A549 (cell line): Measurements from ENCODE around the gene KRTAP12-4. TPM values are rescaled to one million over a fixed set of nuclear protein-coding genes. Genes with fewer than 3 reads are reported as not detected.

Experiments
- ATAC-seq, 2 experiments: fragments of 200-7000 bp in 1 of 2; fragments of >200 bp in 1 of 2; cut with Nextera tagmentation in 1 of 2; cut with Tn5 transposase in 1 of 2; 3 replicates each; pipeline versions ENCODE4 v1.8.0 to v1.9.1; 2018 to 2020; ENCODE audit warnings: mild to moderate bottlenecking in 1 of 2, moderate library complexity in 1 of 2
- CTCF ChIA-PET: fragments of 300-600 bp; sonication (Branson Sonifier 250); formaldehyde crosslinking; extraction: SDS; loops from one replicate; lab custom pipeline; 2021; ENCODE audit warnings: antibody characterized with exemption, inconsistent platforms; lab: Yijun Ruan, JAX
- POLR2A ChIA-PET: fragments of 350-600 bp; formaldehyde crosslinking; extraction: SDS; loops from one replicate; lab custom pipeline; 2021; ENCODE audit warnings: antibody characterized with exemption, inconsistent platforms; lab: Yijun Ruan, JAX
- DNase-seq, 2 experiments: peaks; one replicate each; pipeline versions ENCODE4 v3.0.0 to v3.0.0-alpha.2; 2011 to 2016; ENCODE audit warnings: low read depth in 1 of 2, low spot score in 1 of 2
- FAIRE-seq: peaks from 2 replicates; lab custom pipeline; 2011; peaks lifted over from hg19 to GRCh38; lab: Jason Lieb, UNC
- H3K27ac ChIP-seq, 2 experiments: fragments of >200 bp; sonication (Bioruptor Twin); formaldehyde crosslinking; 3 replicates each; pipeline ENCODE4 v1.5.1; 2016 to 2017
- H3K4me1 ChIP-seq: fragments of >200 bp; sonication (Bioruptor Twin); formaldehyde crosslinking; 3 replicates; pipeline ENCODE4 v1.6.1; 2016
- H3K4me2 ChIP-seq: fragments of >200 bp; sonication (Bioruptor Twin); formaldehyde crosslinking; 3 replicates; pipeline ENCODE4 v1.6.1; 2016
- H3K4me3 ChIP-seq: fragments of >200 bp; sonication (Bioruptor Twin); formaldehyde crosslinking; 3 replicates; pipeline ENCODE4 v1.5.1; 2016
- H3K9me3 ChIP-seq: fragments of >200 bp; sonication (Bioruptor Twin); formaldehyde crosslinking; 3 replicates; pipeline ENCODE4 v1.6.1; 2016
- CBX2 ChIP-seq: fragments of 200-600 bp; sonication (generic); IDR thresholded peaks from 2 replicates; pipeline ENCODE4 v1.6.1; 2016; ENCODE audit warnings: low read depth, mild to moderate bottlenecking, borderline replicate concordance
- CEBPB ChIP-seq, 2 experiments: fragments of >200 bp in 1 of 2; sonication (Bioruptor Twin) in 1 of 2; formaldehyde crosslinking in 1 of 2; IDR thresholded peaks; 2 replicates each; pipeline ENCODE4 v1.6.1; 2012 to 2016
- CHD2 ChIP-seq: fragments of 150-350 bp; IDR thresholded peaks from 2 replicates; pipeline ENCODE4 v1.6.1; 2014; ENCODE audit warnings: low read length; ENCODE audit not compliant: partially characterized antibody
- FOSB ChIP-seq: fragments of 250-450 bp; sonication (Bioruptor Pico); IDR thresholded peaks from 2 replicates; pipeline ENCODE4 v1.5.0; 2020; ENCODE audit warnings: mild to moderate bottlenecking, moderate library complexity
- HDAC2 ChIP-seq: fragments of 200-600 bp; sonication (generic); IDR thresholded peaks from 2 replicates; pipeline ENCODE4 v1.6.1; 2016
- HEYL ChIP-seq: fragments of 250-450 bp; sonication (Bioruptor Pico); IDR thresholded peaks from 2 replicates; pipeline ENCODE4 v1.8.0; 2021; ENCODE audit warnings: mild to moderate bottlenecking, moderate library complexity
- KDM5A ChIP-seq: fragments of 200-600 bp; sonication (generic); IDR thresholded peaks from 2 replicates; pipeline ENCODE4 v1.6.1; 2016; ENCODE audit warnings: antibody characterized with exemption, mild to moderate bottlenecking
- MAFK ChIP-seq: fragments of 450-650 bp; IDR thresholded peaks from 2 replicates; pipeline ENCODE4 v1.6.1; 2014; ENCODE audit not compliant: partially characterized antibody
- MAZ ChIP-seq: fragments of 150-350 bp; IDR thresholded peaks from 2 replicates; pipeline ENCODE4 v1.6.1; 2014; ENCODE audit warnings: antibody characterized with exemption, low read depth, low read length, borderline replicate concordance
- MYC ChIP-seq: IDR thresholded peaks from 2 replicates; pipeline ENCODE4 v1.6.1; 2012; ENCODE audit warnings: mild to moderate bottlenecking, inconsistent platforms, low read length, improper control_type of control experiment, borderline replicate concordance
- POLR2A ChIP-seq: IDR thresholded peaks from 2 replicates; pipeline ENCODE4 v1.6.1; 2012; ENCODE audit warnings: mild to moderate bottlenecking, low read length
- POLR2AphosphoS2 ChIP-seq: conservative IDR thresholded peaks from 2 replicates; pipeline ENCODE4 v1.6.1; 2012; ENCODE audit warnings: low read length, improper control_type of control experiment, inconsistent platforms
- RAD21 ChIP-seq, 2 experiments: fragments of >200 bp in 1 of 2; sonication (Bioruptor Twin) in 1 of 2; formaldehyde crosslinking in 1 of 2; IDR thresholded peaks in 1 of 2; conservative IDR thresholded peaks in 1 of 2; 2 replicates in 1 of 2; 3 replicates in 1 of 2; pipeline ENCODE4 v1.6.1; 2012 to 2018; ENCODE audit warnings: inconsistent platforms in 1 of 2
- RCOR1 ChIP-seq: fragments of 150-350 bp; IDR thresholded peaks from 2 replicates; pipeline ENCODE4 v1.6.1; 2014; ENCODE audit warnings: antibody characterized with exemption, low read length, low read depth
- RFX5 ChIP-seq: fragments of 450-650 bp; IDR thresholded peaks from 2 replicates; pipeline ENCODE4 v1.7.1; 2014; ENCODE audit warnings: antibody characterized with exemption, mild to moderate bottlenecking, moderate library complexity
- SMC3 ChIP-seq: fragments of >200 bp; sonication (Bioruptor Twin); formaldehyde crosslinking; IDR thresholded peaks from 3 replicates; pipeline ENCODE4 v1.6.1; 2018; ENCODE audit warnings: inconsistent platforms
- TP53 ChIP-seq: fragments of 250-450 bp; sonication (Bioruptor Pico); IDR thresholded peaks from 2 replicates; pipeline ENCODE4 v1.5.0; 2021; ENCODE audit warnings: mild to moderate bottlenecking, moderate library complexity
- ZFP36 ChIP-seq: fragments of 450-650 bp; IDR thresholded peaks from 2 replicates; pipeline ENCODE4 v1.6.1; 2014; ENCODE audit warnings: borderline replicate concordance; ENCODE audit not compliant: partially characterized antibody
- WGBS: methylation state at CpG from one replicate; pipeline ENCODE4 v1.1.6; 2017; ENCODE audit errors: missing lambda C conversion rate; 5-methylcytosine and 5-hydroxymethylcytosine counted together
- polyA plus RNA-seq, 4 experiments: library from polyadenylated mRNA; depleted of rRNA in 3 of 4; stranded (reverse); fragments of >200 nt; fragmentation: RNase III in 1 of 4; extraction: RNeasy Plus Mini Kit Qiagen cat#74134 plus additional on column Dnase treatment in 1 of 4; gene quantifications; 2 replicates in 3 of 4; 3 replicates in 1 of 4; pipeline ENCODE4 v1.2.3, GENCODE V29; 2011 to 2017
- TF ChIP-seq, protein P1 (sequence below): IDR thresholded peaks from 2 replicates; pipeline ENCODE4 v1.6.1; 2012
- TF ChIP-seq, protein P2 (sequence below): fragments of >200 bp; sonication (Bioruptor Twin); formaldehyde crosslinking; IDR thresholded peaks from 3 replicates; pipeline ENCODE4 v1.6.1; 2016
- TF ChIP-seq, protein P3 (sequence below): IDR thresholded peaks from 2 replicates; pipeline ENCODE4 v1.6.1; 2012
- TF ChIP-seq, protein P4 (sequence below): fragments of 200-600 bp; sonication (generic); IDR thresholded peaks from 2 replicates; pipeline ENCODE4 v1.6.1; 2016; ENCODE audit warnings: antibody characterized with exemption, mild to moderate bottlenecking, moderate library complexity

KRTAP12-4 gene
- polyA plus RNA-seq, 2 of the 4 experiments (the other 2 are of a cell fraction), result not detected

DNA sequence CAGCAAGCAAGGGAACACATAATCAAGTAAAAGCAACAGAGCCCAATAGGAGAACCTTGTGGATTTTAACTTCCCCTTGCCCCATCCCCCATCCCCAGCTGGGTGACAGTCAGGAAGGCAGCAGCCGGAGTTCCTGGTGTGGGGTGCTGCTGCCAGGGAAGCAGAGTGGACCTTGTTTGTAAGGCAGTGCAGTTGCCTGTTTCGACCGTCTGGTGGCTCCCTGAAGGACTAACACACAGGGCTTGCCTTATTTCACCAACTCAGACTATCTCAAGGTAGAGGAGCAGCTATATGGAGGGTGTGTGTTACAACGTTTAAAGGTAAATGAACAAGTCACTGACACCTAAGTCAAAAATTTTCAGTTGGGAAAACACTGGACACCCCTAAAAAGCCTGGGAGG, 36.0 kb downstream of the KRTAP12-4 start:
- FAIRE-seq (no peak), DNase-seq (peak in 1 of 2 experiments; percentile 14), ATAC-seq (0 out of 6 replicates have a peak, but pooled peaks of 1 of the 2 experiments have one; percentile 34)
- H3K9me3 ChIP-seq, result peaks cover 10% of the 10 kb centered on the region; the same call in 1 of the 3 replicates
- H3K4me1 ChIP-seq, result no peaks in the 10 kb centered on the region
- TF ChIP-seq POLR2A, result no peak
- no peak for TF ChIP-seq CHD2
- no peak for TF ChIP-seq MAZ
- ChIA-PET CTCF (interaction anchor here (0.6 kb wide), 1 partner anchor 1286 kb away, joined by 3 read pairs; no protein-coding TSS in a partner anchor), POLR2A (no interaction called here)
- no peak overlapping the region for H3K4me3 ChIP-seq
- H3K27ac ChIP-seq, result no peak overlapping the region
- 18% methylated on average over 4 of the region's 4 CpGs for WGBS
- H3K4me2 ChIP-seq, result no peak overlapping the region

DNA sequence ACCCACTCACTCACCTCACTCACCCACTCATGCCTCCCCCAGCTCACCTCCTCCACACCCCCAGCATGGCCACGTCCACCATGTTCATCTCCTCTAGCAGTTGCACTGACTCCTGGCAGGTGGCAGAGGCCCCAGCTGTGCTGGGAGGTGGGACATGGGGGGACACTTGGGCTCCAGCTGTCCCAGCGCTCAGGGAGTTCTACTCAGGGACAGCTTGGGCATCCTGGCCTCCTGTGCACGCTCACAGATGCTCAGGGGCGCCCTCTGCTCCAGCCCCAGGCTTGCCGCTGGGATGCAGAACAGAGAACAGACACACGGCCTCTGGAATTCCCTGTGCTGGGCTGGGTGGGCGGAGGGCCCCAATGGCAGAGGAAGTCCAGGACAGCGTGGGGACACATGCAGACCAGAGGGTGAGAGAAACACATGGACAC, 37.4 kb downstream of the KRTAP12-4 start:
- 0% methylated on average over 2 of the region's 8 CpGs for WGBS
- CTCF ChIA-PET, result no interaction called here
- H3K9me3 ChIP-seq, result no peaks in the 10 kb centered on the region
- no peak for ATAC-seq
- H3K27ac ChIP-seq, result no peak overlapping the region
- no peak overlapping the region for H3K4me2 ChIP-seq
- POLR2A ChIA-PET, result no interaction called here
- DNase-seq, result no peak
- H3K4me1 ChIP-seq, result no peaks in the 10 kb centered on the region
- TF ChIP-seq RFX5, result no peak
- TF ChIP-seq FOSB (CRISPR knock-in tag), result no peak
- TF ChIP-seq, protein P1, sequence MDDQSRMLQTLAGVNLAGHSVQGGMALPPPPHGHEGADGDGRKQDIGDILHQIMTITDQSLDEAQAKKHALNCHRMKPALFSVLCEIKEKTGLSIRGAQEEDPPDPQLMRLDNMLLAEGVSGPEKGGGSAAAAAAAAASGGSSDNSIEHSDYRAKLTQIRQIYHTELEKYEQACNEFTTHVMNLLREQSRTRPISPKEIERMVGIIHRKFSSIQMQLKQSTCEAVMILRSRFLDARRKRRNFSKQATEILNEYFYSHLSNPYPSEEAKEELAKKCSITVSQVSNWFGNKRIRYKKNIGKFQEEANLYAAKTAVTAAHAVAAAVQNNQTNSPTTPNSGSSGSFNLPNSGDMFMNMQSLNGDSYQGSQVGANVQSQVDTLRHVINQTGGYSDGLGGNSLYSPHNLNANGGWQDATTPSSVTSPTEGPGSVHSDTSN, result no peak
- TF ChIP-seq KDM5A, result no peak
- TF ChIP-seq HDAC2, result no peak
- TF ChIP-seq POLR2A, result no peak
- no peak for TF ChIP-seq MAFK
- TF ChIP-seq, protein P2, sequence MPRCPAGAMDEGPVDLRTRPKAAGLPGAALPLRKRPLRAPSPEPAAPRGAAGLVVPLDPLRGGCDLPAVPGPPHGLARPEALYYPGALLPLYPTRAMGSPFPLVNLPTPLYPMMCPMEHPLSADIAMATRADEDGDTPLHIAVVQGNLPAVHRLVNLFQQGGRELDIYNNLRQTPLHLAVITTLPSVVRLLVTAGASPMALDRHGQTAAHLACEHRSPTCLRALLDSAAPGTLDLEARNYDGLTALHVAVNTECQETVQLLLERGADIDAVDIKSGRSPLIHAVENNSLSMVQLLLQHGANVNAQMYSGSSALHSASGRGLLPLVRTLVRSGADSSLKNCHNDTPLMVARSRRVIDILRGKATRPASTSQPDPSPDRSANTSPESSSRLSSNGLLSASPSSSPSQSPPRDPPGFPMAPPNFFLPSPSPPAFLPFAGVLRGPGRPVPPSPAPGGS, result no peak
- TF ChIP-seq, protein P3, sequence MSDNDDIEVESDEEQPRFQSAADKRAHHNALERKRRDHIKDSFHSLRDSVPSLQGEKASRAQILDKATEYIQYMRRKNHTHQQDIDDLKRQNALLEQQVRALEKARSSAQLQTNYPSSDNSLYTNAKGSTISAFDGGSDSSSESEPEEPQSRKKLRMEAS, result no peak
- no peak for TF ChIP-seq CEBPB (IDR thresholded peaks at IDR 0.05)
- no peak overlapping the region for H3K4me3 ChIP-seq
- no peak for FAIRE-seq

DNA sequence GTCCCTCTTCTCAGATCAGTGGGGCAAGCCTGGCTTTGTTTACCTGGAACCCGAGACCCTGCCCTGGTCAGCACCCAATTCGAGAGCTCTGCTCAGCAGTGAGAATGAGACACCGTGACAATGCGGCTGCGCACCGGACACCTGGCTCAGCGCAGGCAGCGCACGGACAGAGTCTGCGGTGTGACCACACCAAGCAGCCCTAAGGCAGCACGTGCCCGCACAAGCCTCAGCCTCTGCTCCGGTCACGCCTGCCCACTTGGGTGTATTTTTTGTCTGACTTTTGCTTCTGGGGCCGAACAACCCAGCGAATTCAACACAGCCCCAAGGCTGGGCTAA, 37.9 kb downstream of the KRTAP12-4 start:
- WGBS, result 7% methylated on average over 3 of the region's 16 CpGs
- Histone ChIP-seq H3K4me1 (no peaks in the 10 kb centered on the region), H3K9me3 (0 out of 3 replicates have a peak, but pooled peaks cover 2% of the 10 kb centered on the region), H3K4me2 (no peak overlapping the region), H3K4me3 (no peak overlapping the region), H3K27ac (no peak overlapping the region)
- no peak for ATAC-seq
- CTCF ChIA-PET, result no interaction called here
- TF ChIP-seq HEYL (CRISPR knock-in tag) (no peak), ZFP36 (no peak), MYC (no peak), RCOR1 (no peak), CBX2 (no peak), RAD21 (conservative IDR thresholded peaks at IDR 0.05 in 1 of 2, IDR thresholded peaks at IDR 0.05 in 1 of 2) (no peak), POLR2AphosphoS2 (no peak), TP53 (CRISPR knock-in tag) (no peak), SMC3 (no peak)
- TF ChIP-seq, protein P4, sequence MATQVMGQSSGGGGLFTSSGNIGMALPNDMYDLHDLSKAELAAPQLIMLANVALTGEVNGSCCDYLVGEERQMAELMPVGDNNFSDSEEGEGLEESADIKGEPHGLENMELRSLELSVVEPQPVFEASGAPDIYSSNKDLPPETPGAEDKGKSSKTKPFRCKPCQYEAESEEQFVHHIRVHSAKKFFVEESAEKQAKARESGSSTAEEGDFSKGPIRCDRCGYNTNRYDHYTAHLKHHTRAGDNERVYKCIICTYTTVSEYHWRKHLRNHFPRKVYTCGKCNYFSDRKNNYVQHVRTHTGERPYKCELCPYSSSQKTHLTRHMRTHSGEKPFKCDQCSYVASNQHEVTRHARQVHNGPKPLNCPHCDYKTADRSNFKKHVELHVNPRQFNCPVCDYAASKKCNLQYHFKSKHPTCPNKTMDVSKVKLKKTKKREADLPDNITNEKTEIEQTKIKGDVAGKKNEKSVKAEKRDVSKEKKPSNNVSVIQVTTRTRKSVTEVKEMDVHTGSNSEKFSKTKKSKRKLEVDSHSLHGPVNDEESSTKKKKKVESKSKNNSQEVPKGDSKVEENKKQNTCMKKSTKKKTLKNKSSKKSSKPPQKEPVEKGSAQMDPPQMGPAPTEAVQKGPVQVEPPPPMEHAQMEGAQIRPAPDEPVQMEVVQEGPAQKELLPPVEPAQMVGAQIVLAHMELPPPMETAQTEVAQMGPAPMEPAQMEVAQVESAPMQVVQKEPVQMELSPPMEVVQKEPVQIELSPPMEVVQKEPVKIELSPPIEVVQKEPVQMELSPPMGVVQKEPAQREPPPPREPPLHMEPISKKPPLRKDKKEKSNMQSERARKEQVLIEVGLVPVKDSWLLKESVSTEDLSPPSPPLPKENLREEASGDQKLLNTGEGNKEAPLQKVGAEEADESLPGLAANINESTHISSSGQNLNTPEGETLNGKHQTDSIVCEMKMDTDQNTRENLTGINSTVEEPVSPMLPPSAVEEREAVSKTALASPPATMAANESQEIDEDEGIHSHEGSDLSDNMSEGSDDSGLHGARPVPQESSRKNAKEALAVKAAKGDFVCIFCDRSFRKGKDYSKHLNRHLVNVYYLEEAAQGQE, result no peak
- TF ChIP-seq, protein P1, result no peak
- POLR2A ChIA-PET, result no interaction called here
- no peak for DNase-seq
- FAIRE-seq, result no peak
